ENCODE measurements around the gene SPDEF.

SPDEF gene

DNA sequence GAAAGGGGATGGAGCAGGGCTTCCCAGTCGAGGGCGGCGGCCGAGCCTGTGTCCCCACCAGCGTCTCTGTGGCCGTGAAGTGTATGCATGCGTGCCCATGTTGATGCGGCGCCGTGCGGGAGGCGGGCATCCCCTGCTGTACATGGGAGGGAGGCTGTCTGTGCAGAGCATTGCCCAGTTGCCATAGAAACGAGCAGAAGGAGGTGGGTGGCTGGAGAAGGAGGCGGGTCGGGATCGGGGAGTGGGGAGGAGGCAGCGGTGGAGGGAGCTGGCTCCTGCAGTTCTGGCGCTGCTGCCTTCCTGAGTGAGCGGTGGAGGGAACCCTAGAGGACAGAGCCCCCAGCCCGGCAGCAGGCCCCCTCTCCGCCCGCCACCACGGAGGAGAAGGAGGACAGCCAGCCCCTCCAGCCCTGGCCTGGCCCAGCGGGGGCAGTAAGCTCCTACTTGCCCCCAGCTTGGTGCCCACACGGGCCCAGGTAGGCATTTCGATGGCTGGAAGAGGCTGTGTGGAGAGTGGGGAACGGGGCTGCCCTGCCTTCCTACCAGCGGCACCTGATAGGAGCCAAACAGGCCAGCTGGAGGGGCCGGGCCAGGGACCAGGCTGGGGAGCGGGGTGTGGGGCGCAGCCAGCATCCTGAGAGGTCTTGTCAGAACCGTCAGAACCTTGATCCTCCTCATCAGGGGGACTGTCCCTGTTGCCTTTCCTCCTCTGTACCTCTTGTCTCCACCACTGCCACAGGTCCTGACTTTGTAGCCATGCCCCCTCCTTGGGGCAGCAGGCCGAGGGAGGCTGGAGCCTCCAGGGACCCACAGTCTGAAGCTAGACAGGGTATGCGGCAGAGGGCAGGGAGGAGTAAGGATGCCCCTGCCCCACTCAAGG, 41.3 kb downstream of the SPDEF start:
- DNase-seq (ENCODE audit: low read depth), result no peak

DNA sequence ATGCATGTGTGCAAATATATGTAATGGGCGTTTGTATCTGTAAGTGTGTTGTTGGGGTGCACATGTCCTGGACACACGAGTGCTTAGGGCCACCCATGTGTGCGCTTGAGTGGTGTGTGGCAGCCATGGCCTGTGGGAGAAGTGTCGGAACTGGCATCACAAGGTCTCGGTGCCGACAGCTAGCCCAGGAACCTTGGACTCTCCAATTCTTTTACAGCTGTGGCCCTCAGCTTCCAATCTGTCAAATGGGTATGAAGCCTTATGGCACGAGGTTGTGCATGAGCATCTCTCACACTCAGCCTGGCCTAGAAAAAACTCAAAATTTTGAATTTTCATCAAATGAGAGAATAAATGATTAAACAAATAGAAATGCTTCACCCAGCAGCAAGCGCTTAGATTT, 42.0 kb downstream of the SPDEF start:
- no peak for DNase-seq (ENCODE audit: low read depth)

DNA sequence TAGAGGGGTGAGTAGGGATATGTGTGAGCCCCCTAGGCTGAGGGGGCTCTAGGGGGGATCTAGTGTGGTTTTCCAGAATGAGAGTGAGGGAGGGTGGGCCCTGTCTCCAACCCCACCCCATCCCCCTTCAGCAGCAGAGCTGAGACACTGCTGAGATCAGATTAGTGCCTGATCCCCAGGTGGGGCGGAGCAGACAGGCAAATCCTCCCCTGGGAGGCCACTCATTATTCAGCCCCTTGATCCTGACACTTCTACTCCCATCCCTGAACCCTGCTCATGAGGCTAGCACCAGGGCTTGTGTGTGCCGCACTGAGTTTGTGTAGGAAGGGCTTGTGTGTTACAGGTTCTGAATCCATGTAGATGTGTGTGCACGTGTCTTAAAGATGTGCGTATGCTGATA, 42.5 kb downstream of the SPDEF start:
- DNase-seq (ENCODE audit: low read depth), result no peak

DNA sequence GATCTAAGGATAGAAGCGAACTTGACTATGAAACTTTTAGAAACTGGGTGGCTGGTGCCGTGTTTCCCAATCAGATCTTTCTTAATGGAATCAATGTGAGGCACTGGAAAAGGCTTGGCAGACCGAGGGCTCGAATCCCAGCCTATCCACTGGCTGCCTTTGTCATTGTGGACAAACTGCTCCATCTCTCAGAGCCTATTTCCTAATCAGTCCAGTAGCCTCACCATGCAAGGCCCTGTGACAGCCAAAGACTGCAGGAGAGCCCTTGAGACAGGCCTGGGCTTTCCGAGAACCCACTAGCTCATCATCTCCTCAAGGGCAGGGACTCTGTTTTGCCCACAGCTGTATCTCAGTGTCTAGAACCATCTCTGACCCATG, 43.4 kb downstream of the SPDEF start:
- no peak for DNase-seq (ENCODE audit: low read depth)

DNA sequence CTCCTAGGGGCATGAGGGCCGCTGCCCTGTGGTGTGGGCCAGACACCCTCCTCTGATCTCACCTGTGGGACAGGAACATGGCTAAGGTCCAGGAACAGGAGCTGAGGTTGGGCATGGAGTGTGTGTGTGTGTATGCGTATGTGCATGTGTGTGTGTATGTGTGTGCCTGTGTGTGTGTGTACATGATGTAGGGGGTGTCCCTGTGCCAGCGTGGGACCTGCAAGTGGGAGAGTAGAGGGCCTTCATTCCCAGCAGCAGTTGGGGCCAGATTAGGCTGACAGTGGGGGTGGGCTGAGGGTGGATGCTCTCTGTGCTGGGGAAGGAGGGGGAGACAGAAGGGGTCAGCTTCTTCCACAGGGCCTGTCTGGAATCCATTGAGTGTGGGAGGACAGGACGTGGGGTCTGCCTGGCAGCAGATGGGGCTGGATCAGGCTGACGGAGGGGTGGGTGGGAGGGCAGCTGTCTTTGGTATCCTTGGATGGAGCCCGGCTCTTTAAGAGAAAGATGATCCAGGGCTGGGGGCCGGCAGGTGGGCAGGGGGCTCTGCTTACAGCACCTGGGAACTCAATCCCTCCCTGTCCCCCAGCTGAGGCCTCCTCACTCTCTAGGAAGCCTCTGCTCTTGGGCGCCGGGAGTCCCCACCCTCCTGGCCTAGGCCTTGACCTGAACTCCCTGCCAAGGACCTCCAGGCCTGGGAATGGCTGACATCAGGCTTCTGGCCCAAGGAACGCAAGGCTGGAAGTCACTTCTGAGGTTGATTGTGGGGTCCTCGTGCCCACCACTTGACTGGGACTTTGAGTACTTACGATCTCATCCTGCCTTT, 44.0 kb downstream of the SPDEF start:
- DNase-seq (ENCODE audit: low read depth), result no peak

DNA sequence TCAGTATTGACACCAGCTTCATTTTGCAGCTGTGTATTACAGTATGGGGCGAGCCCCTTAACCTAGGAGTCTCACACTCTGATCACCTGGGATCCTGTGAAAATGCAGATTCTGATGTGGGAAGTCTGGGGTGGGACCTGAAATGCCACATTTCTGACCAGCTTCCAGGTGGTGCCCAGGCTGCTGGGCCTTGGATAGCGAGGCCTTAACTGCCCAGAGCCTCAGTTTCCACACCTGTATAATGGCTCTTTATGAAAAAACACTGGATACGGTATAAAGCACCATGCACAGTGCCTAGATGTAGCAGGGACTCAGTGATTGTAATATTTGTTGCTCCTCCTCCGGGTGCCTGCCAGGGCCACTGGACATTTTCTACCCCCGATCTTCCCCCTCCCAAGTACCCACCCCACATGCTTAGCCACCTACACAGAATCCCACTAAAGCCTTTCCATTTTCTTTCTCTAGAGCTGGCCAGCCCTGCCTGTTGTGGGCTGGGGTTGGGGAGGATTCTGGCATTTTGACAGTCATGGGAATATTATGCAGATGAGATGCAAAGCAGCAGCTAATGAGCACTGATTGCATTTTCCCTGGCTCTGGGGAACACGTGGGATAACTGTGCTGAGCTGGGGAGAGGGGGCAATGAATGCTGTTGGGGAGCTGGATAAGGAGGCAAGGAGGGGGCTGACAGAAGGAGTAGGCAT, 44.8 kb downstream of the SPDEF start:
- no peak for DNase-seq (ENCODE audit: low read depth)

DNA sequence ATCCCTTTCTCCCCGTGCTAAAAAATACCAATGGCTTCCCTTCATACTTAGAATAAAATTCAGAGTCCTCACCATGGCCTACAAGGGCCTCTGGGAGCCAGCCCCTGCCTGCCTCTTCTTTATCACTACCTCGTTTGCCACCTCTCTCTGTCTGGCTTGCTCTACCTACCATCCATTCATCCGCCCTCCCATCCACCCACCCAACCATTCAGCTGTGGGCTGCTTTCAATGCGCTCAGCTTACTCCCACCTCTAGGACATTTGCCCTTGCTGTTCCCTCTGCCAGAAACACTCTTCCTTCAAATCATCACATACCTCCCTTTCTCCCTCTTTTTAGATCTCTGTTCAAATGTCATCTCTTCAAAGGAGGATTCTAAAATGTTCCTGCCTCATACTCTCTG, 45.8 kb downstream of the SPDEF start:
- no peak for DNase-seq (ENCODE audit: low read depth)

DNA sequence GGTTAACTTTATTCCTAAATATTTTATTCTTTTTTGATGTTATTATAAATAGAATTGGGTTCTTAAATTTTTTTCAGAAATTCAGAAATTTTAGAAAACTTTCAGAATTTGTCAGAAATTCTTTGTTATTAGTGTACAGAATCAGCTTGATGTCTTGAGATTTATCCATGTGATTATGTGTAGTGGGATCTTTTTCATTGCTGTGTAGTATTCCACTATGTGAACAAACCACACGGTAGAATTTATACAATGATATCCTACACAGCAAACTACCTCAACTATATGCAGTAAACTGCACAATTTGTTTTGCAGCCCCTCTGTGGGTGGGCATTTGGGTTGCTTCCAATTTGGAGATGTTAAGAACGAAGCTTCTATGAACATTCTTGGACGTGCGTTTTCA, 46.3 kb downstream of the SPDEF start:
- no peak for DNase-seq (ENCODE audit: low read depth)

DNA sequence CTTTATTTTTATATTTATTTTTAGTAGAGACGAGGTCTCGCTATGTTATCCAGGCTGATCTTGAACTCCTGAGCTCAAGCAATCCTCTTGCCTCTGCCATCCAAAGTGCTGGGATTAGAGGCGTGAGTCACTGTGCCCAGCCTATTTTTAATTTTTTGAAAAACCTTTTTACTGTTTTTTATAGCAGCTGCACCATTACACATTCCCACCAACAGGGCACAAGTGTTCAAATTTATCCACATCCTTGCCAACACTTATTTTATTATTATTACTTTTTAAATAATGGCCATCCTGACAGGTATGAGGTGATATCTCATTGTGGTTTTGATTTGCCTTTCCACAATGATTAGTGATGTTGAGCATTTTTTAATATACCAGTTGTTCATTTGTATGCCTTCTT, 47.7 kb downstream of the SPDEF start:
- no peak for DNase-seq (ENCODE audit: low read depth)

DNA sequence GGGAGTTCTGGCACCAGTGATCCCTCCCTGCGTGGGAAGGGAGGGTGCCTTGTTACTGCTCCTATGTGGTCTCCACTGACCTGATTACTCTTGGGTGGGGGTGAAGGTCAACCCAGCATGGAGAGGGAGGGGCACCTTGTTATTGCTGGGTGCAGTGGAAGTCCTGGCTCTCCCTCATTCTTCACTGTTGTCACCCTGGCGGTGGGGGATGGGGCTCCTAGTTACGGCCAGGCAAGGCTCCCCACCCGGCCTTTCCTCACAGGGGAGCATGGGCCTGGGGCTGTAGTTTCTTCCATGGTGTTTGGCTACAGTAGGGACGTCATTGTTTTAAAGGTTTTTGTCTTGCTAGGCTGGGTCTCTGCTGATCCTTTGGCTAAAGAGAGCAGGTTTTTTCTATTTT, 49.4 kb downstream of the SPDEF start:
- DNase-seq (ENCODE audit: low read depth), result no peak

DNA sequence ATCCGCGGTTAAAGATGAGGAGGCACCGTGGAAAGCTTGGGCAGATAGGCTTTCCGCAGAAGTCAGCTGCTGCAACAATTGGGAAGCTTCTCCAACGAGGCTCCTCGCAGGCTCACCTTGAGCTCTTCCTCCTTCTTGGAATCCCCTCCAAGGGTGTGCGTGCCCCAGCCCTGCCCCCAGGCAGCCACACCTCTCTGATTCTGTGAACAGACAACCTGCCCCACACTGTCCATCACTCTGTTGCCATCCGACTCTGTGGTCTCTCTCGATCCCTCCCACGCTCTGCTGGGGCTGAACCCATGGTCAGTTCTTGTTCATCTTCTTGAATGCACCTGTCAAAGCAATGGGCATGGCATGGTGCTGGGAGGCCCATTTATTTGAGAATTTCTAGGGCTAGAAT, 58.7 kb downstream of the SPDEF start:
- DNase-seq (ENCODE audit: low read depth), result no peak

DNA sequence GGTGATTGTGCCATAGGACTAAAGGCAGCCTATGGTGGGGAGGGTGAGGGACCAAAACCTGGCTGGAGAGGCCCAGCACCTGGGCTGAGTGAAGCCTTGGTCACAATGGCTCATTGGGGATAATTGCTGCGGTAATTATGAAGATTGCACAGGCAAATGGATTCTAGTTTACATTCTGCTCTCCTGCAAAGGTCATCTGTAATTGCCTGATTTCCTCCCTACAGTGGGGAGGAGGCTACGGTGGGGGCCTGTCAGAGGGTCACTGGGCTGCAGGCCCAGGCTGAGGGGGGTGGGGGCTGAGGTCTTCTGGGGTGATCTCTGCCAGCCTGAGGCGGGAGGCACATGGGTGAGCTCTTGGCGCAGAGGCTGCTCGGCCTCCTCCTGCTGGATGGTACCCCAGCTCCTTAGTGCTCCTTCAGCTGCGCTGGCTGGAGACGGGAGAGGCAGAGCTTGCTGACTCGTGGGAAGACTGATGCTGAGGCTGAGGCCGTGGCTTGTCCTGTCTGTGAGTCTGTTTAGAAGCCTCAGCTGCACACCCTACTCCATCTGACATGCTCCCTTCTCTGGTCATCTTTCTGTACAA, 59.9 kb downstream of the SPDEF start:
- DNase-seq (ENCODE audit: low read depth), result no peak

DNA sequence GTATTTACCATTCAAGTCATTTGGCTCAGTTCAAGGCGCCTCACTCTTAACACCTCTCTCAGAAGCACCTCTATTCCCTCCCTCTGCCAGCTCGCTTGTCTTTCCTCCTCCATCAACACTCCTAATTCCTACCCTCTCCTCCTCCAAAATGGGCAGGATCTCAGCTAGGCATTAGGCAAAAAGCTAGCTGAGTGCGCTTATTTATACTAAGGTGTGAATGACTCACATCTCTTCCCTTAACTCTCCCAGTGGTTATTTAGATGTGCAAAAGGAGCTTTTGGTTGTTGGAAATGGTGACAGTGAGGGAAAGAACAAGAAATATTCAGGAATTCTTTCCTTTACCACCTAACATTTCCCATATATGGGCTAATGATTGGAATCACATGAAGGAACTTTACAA, 61.2 kb downstream of the SPDEF start:
- DNase-seq (ENCODE audit: low read depth), result no peak

DNA sequence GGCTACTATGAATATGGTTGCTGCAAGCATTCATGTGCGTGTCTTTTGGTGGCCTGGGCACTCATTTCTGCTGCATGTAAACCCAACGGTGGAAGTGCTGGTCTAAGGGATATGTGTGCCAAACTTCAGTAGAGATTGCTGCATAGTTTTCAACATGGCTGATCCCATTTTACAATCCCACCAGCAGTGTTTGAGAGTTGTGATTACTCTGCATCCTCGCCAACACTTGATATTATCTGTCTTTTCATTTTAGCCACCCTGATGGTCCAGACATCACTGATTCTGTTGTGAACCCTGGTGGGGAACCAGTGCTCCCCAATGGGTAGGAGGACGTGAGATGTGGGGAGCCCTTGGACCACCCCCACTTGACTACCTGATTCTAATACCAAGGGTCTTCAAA, 62.8 kb downstream of the SPDEF start:
- no peak for DNase-seq (ENCODE audit: low read depth)

DNA sequence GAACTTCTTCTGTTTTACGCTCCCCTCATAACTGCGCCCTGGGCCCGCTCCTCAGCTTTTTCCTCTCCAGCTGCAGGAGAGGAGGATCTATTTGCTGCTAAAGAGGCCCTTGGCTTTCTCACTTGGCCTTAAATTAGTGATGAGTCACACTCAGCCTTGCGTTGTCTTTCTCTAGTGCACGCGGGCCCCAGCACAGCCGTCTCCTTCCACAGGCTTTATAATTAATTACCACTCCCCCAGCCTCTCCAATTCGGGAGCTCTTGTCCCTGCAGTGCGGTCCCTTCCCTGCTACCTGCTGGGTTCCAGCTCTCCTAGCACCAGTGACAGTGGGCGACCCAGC, 65.1 kb downstream of the SPDEF start:
- no peak for DNase-seq (ENCODE audit: low read depth)

DNA sequence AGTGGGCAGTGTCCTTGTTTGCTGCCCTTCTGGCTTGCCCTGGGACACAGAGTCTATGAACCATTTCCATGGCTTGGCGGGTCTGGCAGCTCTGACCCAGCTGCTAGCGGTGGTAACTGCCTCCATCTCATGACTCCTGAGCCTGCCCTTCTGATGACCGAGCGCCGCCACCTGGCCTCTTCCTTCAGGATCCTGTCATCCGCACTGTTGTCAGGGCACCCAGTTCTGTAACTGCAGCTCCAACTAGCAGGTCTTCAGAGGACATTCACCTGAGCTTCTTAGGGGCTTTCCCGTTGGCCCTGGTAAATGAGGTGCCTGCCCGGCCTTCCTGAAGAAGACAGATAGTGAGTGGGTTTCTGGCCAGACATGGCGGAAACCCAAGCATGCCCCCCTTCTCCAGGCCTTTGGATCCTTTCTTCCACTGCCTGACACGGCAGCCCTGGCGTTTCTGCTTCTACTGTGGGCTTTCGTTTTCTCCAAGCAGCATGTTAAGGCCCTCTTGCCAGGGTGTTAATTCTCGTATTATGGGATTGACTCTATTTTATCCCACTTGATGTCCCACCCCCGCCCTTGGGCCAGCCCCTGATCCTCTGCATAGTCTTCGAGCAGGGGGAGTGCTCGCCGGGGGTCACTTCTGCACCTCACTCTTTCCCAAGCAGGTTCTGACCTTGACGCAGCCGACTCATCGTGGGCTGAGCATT, 65.6 kb downstream of the SPDEF start:
- no peak for DNase-seq (ENCODE audit: low read depth)

DNA sequence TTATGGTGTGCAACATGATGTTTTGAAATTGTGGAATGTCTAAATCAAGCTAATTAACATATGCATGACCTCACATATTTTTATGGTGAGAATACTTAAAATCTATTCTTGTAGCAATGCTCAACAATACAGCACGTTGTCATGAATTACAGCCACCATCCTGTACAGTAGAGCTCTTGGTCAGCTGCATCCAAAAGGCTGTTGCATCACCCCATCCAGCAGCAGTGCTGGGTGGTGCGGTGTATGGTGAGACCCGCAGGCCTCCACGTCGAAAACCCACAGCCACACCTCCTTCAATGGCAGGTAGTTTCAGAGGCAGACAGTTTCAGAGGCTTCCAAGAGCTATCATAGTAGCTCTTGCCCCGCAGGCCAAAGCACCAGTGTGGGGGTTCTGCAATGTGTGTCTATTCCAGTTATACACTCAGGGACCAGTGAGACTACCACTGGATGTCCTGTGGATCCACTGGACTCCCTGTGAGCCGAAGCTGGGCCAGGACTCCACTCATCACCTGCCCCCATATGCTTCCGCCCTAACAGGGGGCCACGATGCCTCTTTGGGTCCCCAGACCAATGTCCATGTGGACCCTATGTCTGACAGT, 66.8 kb downstream of the SPDEF start:
- DNase-seq (ENCODE audit: low read depth), result no peak

Measured in T follicular helper cell (primary cell).